Upper lobe of left lung (tissue), 4 donors: ENCODE results near the gene LTBP1.

Experiments used
- EP300 ChIP-seq, 4 donors: sonication (generic); formaldehyde crosslinking; IDR thresholded peaks; one replicate each; pipeline ENCODE4 v1.5.1; 2017; ENCODE audit warnings: antibody characterized with exemption in 4 of 4, control low read depth in 2 of 4
- POLR2A ChIP-seq, 4 donors: fragments of 450-650 bp; IDR thresholded peaks; one replicate each; pipeline ENCODE4 v1.5.1; 2016 to 2017; ENCODE audit warnings: antibody characterized with exemption in 4 of 4, mild to moderate bottlenecking in 2 of 4
- POLR2AphosphoS5 ChIP-seq, 2 donors: sonication (generic); formaldehyde crosslinking; IDR thresholded peaks; one replicate each; pipeline ENCODE4 v1.5.1; 2017; ENCODE audit warnings: antibody characterized with exemption in 2 of 2
- TF ChIP-seq, protein P1 (sequence below), 6 experiments: fragments of 450-650 bp in 4 of 6; fragments of 200-600 bp in 2 of 6; sonication (generic) in 2 of 6; IDR thresholded peaks; one replicate each; pipeline ENCODE4 v1.5.1; 2016 to 2019; ENCODE audit warnings: antibody characterized with exemption in 6 of 6

DNA sequence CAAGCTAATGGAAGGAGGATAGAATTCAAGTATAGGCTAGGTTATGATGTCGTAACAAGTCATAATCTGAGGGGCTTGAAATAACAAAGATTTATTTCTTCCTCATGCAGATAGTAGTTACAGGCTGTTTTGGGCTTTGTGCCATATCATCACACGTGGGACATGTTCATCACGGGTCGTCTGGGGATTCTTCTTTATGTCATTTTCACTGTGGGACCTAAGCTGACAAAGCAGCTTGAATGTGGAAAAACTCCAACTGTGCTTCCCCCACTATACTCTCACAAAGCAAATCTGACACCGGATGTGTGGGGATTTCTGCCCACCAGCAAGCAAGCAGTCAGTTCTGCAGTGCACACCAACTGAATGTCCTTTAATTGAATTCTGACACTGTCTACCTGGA, 124.8 kb downstream of the LTBP1 start:
- no peak for TF ChIP-seq POLR2AphosphoS5 (IDR thresholded peaks at IDR 0.05)
- TF ChIP-seq EP300 (IDR thresholded peaks at IDR 0.05), result no peak
- TF ChIP-seq, protein P1, sequence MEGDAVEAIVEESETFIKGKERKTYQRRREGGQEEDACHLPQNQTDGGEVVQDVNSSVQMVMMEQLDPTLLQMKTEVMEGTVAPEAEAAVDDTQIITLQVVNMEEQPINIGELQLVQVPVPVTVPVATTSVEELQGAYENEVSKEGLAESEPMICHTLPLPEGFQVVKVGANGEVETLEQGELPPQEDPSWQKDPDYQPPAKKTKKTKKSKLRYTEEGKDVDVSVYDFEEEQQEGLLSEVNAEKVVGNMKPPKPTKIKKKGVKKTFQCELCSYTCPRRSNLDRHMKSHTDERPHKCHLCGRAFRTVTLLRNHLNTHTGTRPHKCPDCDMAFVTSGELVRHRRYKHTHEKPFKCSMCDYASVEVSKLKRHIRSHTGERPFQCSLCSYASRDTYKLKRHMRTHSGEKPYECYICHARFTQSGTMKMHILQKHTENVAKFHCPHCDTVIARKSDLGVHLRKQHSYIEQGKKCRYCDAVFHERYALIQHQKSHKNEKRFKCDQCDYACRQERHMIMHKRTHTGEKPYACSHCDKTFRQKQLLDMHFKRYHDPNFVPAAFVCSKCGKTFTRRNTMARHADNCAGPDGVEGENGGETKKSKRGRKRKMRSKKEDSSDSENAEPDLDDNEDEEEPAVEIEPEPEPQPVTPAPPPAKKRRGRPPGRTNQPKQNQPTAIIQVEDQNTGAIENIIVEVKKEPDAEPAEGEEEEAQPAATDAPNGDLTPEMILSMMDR (IDR thresholded peaks at IDR 0.05), result no peak
- no peak for TF ChIP-seq POLR2A (IDR thresholded peaks at IDR 0.05)
